ENCODE measurements around the gene UFC1.

GRCh38 chr1:161196521-161197451, 43.0 kb downstream of the UFC1 start:
- TF ChIP-seq ZNF280B (CRISPR knock-in tag; IDR thresholded peaks at IDR 0.05; ENCODE audit: borderline replicate concordance) (no peak), EZH2 (conservative IDR thresholded peaks at IDR 0.05; ENCODE audit: low read depth, low read length) (no peak), ZNF549 (CRISPR knock-in tag; IDR thresholded peaks at IDR 0.05) (no peak), ETS1 (CRISPR knock-in tag; IDR thresholded peaks at IDR 0.05) (no peak), NCOR1 (IDR thresholded peaks at IDR 0.05; ENCODE audit: borderline replicate concordance, low read length) (no peak)

Measured in HepG2 (cell line).